Epithelial cell of prostate (primary cell): ENCODE results near the gene DHTKD1.
"Not testable (repeated sequence)": the region's sequence is repeated elsewhere in the genome, so short reads cannot be mapped to it uniquely, and the experiment has no call there.

Source experiments
- DNase-seq: peaks from one replicate; pipeline ENCODE4 v3.0.0-alpha.2; 2011; ENCODE audit warnings: low read depth, low spot score
- H3K27ac ChIP-seq: fragments of 450-650 bp; 2 replicates; pipeline ENCODE4 v1.5.1; 2017; ENCODE audit warnings: mild to moderate bottlenecking

DHTKD1 gene

DNA sequence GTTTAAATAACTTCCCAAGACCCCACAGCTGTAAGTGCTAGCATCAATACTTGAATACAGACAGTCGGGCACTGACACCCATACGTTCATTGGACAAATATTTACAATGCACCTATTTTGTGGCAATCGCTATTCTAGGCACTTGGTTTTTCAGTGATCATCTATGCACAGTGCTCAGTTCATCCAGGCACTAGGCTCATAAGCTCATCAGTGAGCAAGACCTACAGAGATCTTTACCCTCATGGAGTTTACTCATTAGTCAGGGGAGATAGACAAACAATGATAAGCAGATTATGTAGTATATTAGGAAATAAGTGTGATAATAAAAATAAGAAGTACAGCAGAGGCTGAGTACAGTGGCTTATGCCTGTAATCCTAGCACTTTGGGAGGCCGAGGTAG lies 7.6 kb upstream of the DHTKD1 start:
- no peak for DNase-seq
- H3K27ac ChIP-seq, result no peak overlapping the region

DNA sequence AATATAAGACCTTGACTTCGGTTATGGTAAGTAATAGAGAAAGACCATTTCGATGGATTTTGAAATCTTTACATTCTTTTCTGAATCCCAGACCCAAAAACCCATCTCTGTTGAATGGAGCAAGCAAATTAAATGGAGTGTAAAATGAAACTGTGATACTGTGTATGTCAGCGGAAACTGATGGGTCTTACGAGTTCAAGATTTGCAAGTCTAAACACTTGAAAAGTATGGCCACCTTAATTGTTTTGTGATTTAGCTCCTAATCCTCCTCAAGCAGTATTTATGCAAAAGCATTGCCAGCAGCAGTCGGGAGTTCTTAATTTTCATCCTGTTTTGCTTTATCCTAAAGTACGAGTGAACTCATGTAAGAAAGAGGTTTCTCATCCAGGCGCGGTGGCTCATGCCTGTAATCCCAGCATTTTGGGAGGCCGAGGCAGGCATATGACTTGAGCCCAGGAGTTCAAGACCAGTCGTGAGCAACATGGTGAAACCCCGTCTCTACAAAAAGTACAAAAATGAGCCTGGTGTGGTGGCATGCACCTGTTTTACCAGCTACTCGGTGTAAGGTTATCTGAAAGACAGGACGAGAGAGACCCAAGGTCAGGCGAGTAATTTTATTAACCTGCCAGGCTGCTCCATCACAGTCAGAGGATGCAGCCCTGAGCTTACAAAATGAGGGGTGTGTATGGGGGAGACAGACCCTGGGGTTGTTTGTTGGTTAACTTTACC lies 5.8 kb upstream of the DHTKD1 start:
- no peak overlapping the region for H3K27ac ChIP-seq
- no peak for DNase-seq

- H3K27ac ChIP-seq, result no peak overlapping the region
- no peak for DNase-seq
These were observed 5.3 kb upstream of the DHTKD1 start for GRCh38 chr10:12063483-12063818.

DNA sequence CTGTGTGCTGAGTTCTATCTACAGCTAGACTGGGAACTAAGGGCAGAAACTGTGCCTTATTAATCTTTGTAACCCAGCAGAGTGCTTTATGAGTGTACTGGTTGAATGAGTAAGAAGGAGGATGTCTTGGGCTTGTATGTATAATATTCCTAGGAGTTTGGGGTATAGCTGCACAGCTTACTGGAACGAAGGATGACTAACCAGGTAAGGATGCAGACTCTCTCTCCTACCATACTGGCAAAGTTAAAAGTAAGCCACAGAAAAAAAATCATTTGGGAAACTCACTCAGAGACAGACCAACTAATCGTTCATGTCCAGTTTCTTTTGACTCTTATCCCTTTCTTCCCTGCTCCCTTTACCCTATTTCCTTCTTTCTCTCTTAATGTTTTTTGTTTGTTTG lies 1.4 kb upstream of the DHTKD1 start:
- DNase-seq, result peak; percentile 72
- peak overlapping the region; percentile 66 for H3K27ac ChIP-seq

- H3K27ac ChIP-seq, DNase-seq: not testable (repeated sequence)
These were observed 2.7 kb downstream of the DHTKD1 start for GRCh38 chr10:12071441-12071840.

GRCh38 chr10:12073526-12073925 lies 4.8 kb downstream of the DHTKD1 start:
- no peak for DNase-seq
- H3K27ac ChIP-seq, result no peak overlapping the region

DNA sequence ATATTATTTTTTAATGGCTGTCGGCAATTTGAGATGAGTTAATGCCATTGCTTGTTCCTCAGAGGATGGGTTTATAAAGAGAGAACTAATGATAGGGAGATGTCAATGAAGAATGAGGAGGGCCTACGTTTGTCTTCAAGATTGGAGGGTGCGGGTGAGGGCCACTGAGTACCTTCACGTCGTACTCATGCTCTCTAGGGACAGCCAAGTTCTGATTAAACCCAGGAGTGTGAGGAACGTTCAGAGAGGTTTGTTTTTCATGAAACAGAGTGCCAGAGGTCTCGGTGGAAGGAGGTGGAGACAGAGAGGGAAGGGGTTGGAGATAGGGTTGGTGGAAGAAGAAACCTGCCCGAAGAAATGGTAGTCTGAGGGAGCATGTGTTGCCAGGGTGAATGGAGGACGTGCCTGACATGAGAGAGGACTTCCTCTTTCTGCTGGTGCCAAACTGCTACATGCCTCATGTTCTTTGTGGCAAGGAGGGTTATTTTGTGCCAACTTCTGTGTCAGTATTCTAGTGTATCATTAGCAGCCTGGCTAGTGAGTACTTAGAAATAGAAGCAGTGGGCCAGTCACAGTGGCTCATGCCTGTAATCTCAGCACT lies 8.9 kb downstream of the DHTKD1 start:
- no peak overlapping the region for H3K27ac ChIP-seq
- DNase-seq, result no peak

DNA sequence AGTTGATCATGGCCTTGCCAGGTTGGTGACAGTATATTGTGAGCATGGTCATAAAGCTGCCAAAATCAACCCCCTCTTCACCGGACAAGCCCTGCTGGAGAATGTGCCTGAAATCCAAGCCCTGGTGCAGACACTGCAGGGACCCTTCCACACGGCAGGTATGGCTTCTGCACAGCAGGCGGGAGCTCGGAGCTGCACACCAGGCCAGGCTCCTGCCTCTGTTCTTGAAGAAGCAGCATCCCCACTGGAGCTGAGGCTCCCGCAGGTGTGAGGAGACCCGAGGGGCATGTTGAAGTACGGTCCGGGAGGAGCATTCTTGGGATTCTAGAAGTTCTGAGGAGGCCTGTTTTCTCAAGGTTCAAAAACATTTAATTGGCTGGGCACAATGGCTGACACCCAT lies 12.7 kb downstream of the DHTKD1 start:
- DNase-seq, result no peak

GRCh38 chr10:12081879-12082557 lies 13.3 kb downstream of the DHTKD1 start:
- no peak overlapping the region for H3K27ac ChIP-seq
- DNase-seq, result no peak

More for the DNA sequence above, 12.7 kb downstream of the DHTKD1 start:
- H3K27ac ChIP-seq, result no peak overlapping the region

- DNase-seq, result no peak
- H3K27ac ChIP-seq, result no peak overlapping the region
These were observed 20.2 kb downstream of the DHTKD1 start for GRCh38 chr10:12088919-12089318.

GRCh38 chr10:12091421-12091820 lies 22.7 kb downstream of the DHTKD1 start:
- H3K27ac ChIP-seq, result no peak overlapping the region
- no peak for DNase-seq

- DNase-seq, H3K27ac ChIP-seq: not testable (repeated sequence)
These were observed 28.6 kb downstream of the DHTKD1 start for GRCh38 chr10:12097361-12097760.

DNA sequence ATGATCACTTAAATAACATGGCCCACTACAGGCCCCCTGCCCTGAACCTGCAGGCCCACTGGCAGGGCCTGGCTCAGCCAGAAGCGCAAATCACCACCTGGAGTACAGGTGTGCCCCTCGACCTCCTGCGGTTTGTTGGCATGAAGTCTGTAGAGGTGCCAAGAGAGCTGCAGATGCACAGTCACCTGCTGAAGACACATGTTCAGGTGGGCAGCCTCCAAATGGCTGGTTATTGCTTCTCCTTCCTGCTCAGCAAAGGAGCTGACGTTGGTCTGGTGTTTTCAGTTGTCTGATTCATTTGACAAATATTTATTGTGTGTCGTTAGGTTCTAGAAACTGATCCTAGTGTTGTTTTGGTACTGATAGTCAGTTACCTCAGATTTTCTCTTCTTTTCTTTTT lies 29.0 kb downstream of the DHTKD1 start:
- H3K27ac ChIP-seq, result no peak overlapping the region
- DNase-seq, result peak; percentile 54

- no peak for DNase-seq
These were observed 30.2 kb downstream of the DHTKD1 start for GRCh38 chr10:12098966-12099365.

DNA sequence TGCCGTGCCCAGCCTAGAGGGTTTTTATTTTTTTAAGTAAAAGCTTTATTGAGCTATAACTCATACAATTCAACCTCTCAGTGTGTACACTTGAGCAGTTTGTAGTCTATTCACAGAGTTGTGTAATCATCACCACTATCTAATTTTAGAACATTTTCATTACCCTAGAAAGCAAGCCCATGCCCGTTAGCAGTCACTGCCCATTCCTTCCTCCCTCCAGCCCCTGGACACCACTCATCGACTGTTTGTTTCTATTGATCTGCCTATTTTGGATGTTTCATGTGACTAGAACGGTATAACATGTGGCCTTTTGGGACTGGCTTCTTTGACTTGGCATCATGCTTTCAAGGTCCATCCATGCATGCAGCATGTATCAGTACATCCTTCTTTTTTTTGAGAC lies 35.0 kb downstream of the DHTKD1 start:
- no peak for DNase-seq
- no peak overlapping the region for H3K27ac ChIP-seq

More at GRCh38 chr10:12098966-12099365, 30.2 kb downstream of the DHTKD1 start:
- H3K27ac ChIP-seq, result no peak overlapping the region

- no peak for DNase-seq
- H3K27ac ChIP-seq, result no peak overlapping the region
These were observed 39.0 kb downstream of the DHTKD1 start for GRCh38 chr10:12107781-12108180.

- DNase-seq, result no peak
- H3K27ac ChIP-seq, result no peak overlapping the region
These were observed 40.5 kb downstream of the DHTKD1 start for GRCh38 chr10:12109286-12109685.

- DNase-seq, result no peak
- no peak overlapping the region for H3K27ac ChIP-seq
These were observed 42.8 kb downstream of the DHTKD1 start for GRCh38 chr10:12111528-12111927.

DNA sequence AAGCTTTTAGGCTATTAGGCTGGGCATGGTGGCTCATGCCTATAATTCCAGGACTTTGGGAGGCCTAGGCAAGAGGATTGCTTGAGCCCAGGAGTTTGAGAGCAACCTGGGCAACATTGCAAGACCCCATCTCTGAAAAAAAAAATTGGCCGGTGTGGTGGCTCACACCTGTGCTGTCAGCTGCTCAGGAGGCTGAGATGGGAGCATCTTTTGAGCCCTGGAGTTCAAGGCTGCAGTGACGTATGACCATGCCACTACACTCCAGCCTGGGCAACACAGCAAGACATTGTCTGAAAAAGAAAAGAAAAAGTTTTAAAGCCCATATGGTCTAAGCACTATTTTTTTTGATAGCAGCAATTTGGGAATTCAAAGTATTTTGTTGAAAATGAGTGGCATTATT lies 44.9 kb downstream of the DHTKD1 start:
- DNase-seq, result no peak
- no peak overlapping the region for H3K27ac ChIP-seq

GRCh38 chr10:12121673-12122072 lies 52.9 kb downstream of the DHTKD1 start:
- DNase-seq, result no peak
- H3K27ac ChIP-seq, result no peak overlapping the region

- peak; percentile 31 for DNase-seq
- peak within 1 kb of the TSS; percentile 76 for H3K27ac ChIP-seq
These were observed 60.7 kb downstream of the DHTKD1 start, which contains the start of gene SEC61A2 for GRCh38 chr10:12129222-12130111. Gene SEC61A2, plus strand, starts transcription at chr10:12129677. Its CDS starts 111 bp downstream, at chr10:12129788.
